ENCODE data around the gene NUDT3. TPM values are rescaled to one million over a fixed set of nuclear protein-coding genes. Genes with fewer than 3 reads are reported as not detected.

The NUDT3 gene
- total RNA-seq, 1 experiment from 2014 or later: 25.2 TPM

DNA sequence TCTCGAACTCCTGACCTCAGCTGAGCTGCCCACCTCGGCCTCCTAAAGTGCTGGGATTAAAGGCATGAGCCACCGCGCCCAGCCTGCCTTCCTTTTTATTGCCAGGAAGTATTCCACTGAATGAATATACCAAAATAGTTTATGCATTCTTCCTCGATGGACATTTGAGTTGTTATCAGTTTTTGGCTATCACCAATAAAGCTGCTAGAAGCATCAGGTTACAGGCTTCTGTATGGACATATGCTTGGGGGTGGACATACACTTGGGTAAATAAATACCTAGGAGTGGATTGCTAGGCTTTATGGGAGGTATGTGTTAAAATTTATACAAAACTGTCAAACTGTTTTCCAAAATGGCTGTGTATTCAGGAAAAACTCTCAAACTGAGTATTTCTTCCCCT, 43.4 kb upstream of the NUDT3 start:
- ChIA-PET CTCF (no interaction called here), RAD21 (ENCODE audit: low non-redundant PET in 1 of 2, low total read pairs in 2 of 2, uncharacterized antibody in 2 of 2, unreplicated experiment in 2 of 2) (no interaction called here), POLR2A (interaction anchor here (0.6 to 1.5 kb wide), 2 partner anchors 10 to 550 kb away, joined by 3 to 8 read pairs; partner anchors contain the start of gene RPS10)
- no peak overlapping the region for H3K27ac ChIP-seq (ENCODE audit: low read depth, low read length)
- intact Hi-C loops (cut with micrococcal nuclease): no loop called here
- no peak overlapping the region for H3K4me2 ChIP-seq (ENCODE audit: low read length)
- H3K9ac ChIP-seq (ENCODE audit: low read length): no peak overlapping the region
- no peaks in the 10 kb centered on the region for H3K27me3 ChIP-seq (ENCODE audit: insufficient read depth, low read length)
- H4K20me1 ChIP-seq (ENCODE audit: insufficient read depth): no peaks in the 10 kb centered on the region
- no peaks in the 10 kb centered on the region for H3K9me3 ChIP-seq (ENCODE audit: control insufficient read depth in 1 of 2, insufficient read depth in 1 of 2, low read depth in 1 of 2, low read length in 2 of 2)
- TF ChIP-seq, protein P1, sequence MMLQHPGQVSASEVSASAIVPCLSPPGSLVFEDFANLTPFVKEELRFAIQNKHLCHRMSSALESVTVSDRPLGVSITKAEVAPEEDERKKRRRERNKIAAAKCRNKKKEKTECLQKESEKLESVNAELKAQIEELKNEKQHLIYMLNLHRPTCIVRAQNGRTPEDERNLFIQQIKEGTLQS (IDR thresholded peaks at IDR 0.05): no peak
- TF ChIP-seq ELF1 (IDR thresholded peaks at IDR 0.05; ENCODE audit: borderline replicate concordance, low read depth) (no peak), EGR1 (IDR thresholded peaks at IDR 0.05; ENCODE audit: low read depth) (no peak), POLR2A (IDR thresholded peaks at IDR 0.05; ENCODE audit: borderline replicate concordance, extremely low read depth, insufficient read depth, insufficient read length) (no peak), ZNF274 (IDR thresholded peaks at IDR 0.05; ENCODE audit: low read depth, low read length) (no peak), POLR2AphosphoS5 (IDR thresholded peaks at IDR 0.05; ENCODE audit: low read depth, low read length) (no peak), SIN3A (IDR thresholded peaks at IDR 0.05; ENCODE audit: low read depth) (no peak), JUND (IDR thresholded peaks at IDR 0.05) (no peak), SRF (IDR thresholded peaks at IDR 0.05; ENCODE audit: low read depth) (no peak), SP1 (IDR thresholded peaks at IDR 0.05; ENCODE audit: low read depth) (no peak), FOSL1 (IDR thresholded peaks at IDR 0.05; ENCODE audit: low read depth) (no peak), EZH2phosphoT487 (IDR thresholded peaks at IDR 0.05; ENCODE audit: borderline replicate concordance) (no peak)
- TF ChIP-seq, protein P2, sequence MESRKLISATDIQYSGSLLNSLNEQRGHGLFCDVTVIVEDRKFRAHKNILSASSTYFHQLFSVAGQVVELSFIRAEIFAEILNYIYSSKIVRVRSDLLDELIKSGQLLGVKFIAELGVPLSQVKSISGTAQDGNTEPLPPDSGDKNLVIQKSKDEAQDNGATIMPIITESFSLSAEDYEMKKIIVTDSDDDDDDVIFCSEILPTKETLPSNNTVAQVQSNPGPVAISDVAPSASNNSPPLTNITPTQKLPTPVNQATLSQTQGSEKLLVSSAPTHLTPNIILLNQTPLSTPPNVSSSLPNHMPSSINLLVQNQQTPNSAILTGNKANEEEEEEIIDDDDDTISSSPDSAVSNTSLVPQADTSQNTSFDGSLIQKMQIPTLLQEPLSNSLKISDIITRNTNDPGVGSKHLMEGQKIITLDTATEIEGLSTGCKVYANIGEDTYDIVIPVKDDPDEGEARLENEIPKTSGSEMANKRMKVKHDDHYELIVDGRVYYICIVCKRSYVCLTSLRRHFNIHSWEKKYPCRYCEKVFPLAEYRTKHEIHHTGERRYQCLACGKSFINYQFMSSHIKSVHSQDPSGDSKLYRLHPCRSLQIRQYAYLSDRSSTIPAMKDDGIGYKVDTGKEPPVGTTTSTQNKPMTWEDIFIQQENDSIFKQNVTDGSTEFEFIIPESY (IDR thresholded peaks at IDR 0.05; ENCODE audit: extremely low read depth, insufficient replicate concordance, low read length): no peak
- TF ChIP-seq, protein P3, sequence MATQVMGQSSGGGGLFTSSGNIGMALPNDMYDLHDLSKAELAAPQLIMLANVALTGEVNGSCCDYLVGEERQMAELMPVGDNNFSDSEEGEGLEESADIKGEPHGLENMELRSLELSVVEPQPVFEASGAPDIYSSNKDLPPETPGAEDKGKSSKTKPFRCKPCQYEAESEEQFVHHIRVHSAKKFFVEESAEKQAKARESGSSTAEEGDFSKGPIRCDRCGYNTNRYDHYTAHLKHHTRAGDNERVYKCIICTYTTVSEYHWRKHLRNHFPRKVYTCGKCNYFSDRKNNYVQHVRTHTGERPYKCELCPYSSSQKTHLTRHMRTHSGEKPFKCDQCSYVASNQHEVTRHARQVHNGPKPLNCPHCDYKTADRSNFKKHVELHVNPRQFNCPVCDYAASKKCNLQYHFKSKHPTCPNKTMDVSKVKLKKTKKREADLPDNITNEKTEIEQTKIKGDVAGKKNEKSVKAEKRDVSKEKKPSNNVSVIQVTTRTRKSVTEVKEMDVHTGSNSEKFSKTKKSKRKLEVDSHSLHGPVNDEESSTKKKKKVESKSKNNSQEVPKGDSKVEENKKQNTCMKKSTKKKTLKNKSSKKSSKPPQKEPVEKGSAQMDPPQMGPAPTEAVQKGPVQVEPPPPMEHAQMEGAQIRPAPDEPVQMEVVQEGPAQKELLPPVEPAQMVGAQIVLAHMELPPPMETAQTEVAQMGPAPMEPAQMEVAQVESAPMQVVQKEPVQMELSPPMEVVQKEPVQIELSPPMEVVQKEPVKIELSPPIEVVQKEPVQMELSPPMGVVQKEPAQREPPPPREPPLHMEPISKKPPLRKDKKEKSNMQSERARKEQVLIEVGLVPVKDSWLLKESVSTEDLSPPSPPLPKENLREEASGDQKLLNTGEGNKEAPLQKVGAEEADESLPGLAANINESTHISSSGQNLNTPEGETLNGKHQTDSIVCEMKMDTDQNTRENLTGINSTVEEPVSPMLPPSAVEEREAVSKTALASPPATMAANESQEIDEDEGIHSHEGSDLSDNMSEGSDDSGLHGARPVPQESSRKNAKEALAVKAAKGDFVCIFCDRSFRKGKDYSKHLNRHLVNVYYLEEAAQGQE (IDR thresholded peaks at IDR 0.05; ENCODE audit: low read depth): no peak
- TF ChIP-seq, protein P4, sequence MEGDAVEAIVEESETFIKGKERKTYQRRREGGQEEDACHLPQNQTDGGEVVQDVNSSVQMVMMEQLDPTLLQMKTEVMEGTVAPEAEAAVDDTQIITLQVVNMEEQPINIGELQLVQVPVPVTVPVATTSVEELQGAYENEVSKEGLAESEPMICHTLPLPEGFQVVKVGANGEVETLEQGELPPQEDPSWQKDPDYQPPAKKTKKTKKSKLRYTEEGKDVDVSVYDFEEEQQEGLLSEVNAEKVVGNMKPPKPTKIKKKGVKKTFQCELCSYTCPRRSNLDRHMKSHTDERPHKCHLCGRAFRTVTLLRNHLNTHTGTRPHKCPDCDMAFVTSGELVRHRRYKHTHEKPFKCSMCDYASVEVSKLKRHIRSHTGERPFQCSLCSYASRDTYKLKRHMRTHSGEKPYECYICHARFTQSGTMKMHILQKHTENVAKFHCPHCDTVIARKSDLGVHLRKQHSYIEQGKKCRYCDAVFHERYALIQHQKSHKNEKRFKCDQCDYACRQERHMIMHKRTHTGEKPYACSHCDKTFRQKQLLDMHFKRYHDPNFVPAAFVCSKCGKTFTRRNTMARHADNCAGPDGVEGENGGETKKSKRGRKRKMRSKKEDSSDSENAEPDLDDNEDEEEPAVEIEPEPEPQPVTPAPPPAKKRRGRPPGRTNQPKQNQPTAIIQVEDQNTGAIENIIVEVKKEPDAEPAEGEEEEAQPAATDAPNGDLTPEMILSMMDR (IDR thresholded peaks at IDR 0.05 in 2 of 3, conservative IDR thresholded peaks at IDR 0.05 in 1 of 3; ENCODE audit: borderline replicate concordance in 1 of 3, insufficient read depth in 1 of 3, low read depth in 2 of 3, low read length in 2 of 3): no peak
- H3K79me2 ChIP-seq (ENCODE audit: insufficient read depth, low read length): no peaks in the 10 kb centered on the region
- DNase-seq (ENCODE audit: low read depth, low spot score) (no peak), ATAC-seq (no peak)
- H3K4me1 ChIP-seq (ENCODE audit: control insufficient read depth in 1 of 2, insufficient read depth in 2 of 2, low read length in 2 of 2): no peaks in the 10 kb centered on the region
- H3K36me3 ChIP-seq (ENCODE audit: control insufficient read depth in 1 of 2, insufficient read depth in 2 of 2, low read length in 2 of 2): no peaks in the 10 kb centered on the region
- BruUV-seq (replicated peaks): no TSS peak
- H3K9me2 ChIP-seq (ENCODE audit: insufficient read depth): no peaks in the 10 kb centered on the region
- H2AFZ ChIP-seq (ENCODE audit: low read depth, low read length, poor library complexity, severe bottlenecking): no peak overlapping the region
- no peak overlapping the region for H3K4me3 ChIP-seq (replicated peaks in 1 of 2; ENCODE audit: low read depth in 1 of 2, low read length in 2 of 2)

All from HCT116 (cell line).